Natural killer cell (primary cell): ENCODE measurements around the gene LHX3. TPM values are rescaled to one million over a fixed set of nuclear protein-coding genes. Genes with fewer than 3 reads are reported as not detected.
A peak's percentile ranks its signal among the peaks of the same experiment; 100 is the strongest.

Experiments
- ATAC-seq, 3 donors: fragments of 150-1000 bp in 2 of 3; fragments of 200-7000 bp in 1 of 3; cut with Tn5 transposase; 1 replicate in 1 of 3; 2 replicates in 2 of 3; pipeline ENCODE4 v1.10.0; 2021; ENCODE audit warnings: mild to moderate bottlenecking in 2 of 3, moderate library complexity in 2 of 3
- DNase-seq, 2 donors: peaks; one replicate each; pipeline versions ENCODE4 v3.0.0 to v3.0.0-alpha.2; 2013 to 2021; ENCODE audit warnings: mixed read lengths in 1 of 2
- H3K27ac ChIP-seq: one replicate; pipeline ENCODE4 v1.5.1; 2013; ENCODE audit warnings: mild to moderate bottlenecking, low read length
- H3K27me3 ChIP-seq: one replicate; pipeline ENCODE4 v1.6.1; 2013; ENCODE audit warnings: low read length; ENCODE audit not compliant: control insufficient read depth, insufficient read depth
- H3K36me3 ChIP-seq: one replicate; pipeline ENCODE4 v1.6.1; 2013; ENCODE audit warnings: low read length; ENCODE audit not compliant: control insufficient read depth, insufficient read depth
- H3K4me1 ChIP-seq: one replicate; pipeline ENCODE4 v1.6.1; 2013; ENCODE audit warnings: low read length; ENCODE audit not compliant: control insufficient read depth, insufficient read depth
- H3K4me3 ChIP-seq: one replicate; pipeline ENCODE4 v1.5.1; 2013; ENCODE audit warnings: low read length
- H3K9me3 ChIP-seq: one replicate; pipeline ENCODE4 v1.6.1; 2013; ENCODE audit warnings: low read length; ENCODE audit not compliant: control insufficient read depth, insufficient read depth
- H3K27ac Mint-ChIP-seq, 2 donors: one replicate each; pipeline ENCODE4 v1.8.0; 2022; ENCODE audit warnings: mild to moderate bottlenecking in 2 of 2, mixed read lengths in 2 of 2, moderate library complexity in 1 of 2
- H3K27me3 Mint-ChIP-seq, 2 donors: one replicate each; pipeline ENCODE4 v1.8.0; 2022; ENCODE audit warnings: low read depth in 2 of 2, mixed read lengths in 2 of 2
- H3K36me3 Mint-ChIP-seq: one replicate; pipeline ENCODE4 v1.8.0; 2022; ENCODE audit warnings: mixed read lengths
- H3K4me1 Mint-ChIP-seq, 2 donors: one replicate each; pipeline ENCODE4 v1.8.0; 2022; ENCODE audit warnings: mixed read lengths in 2 of 2
- H3K4me3 Mint-ChIP-seq: one replicate; pipeline ENCODE4 v1.8.0; 2022; ENCODE audit warnings: mild to moderate bottlenecking, moderate library complexity, mixed read lengths
- H3K9me3 Mint-ChIP-seq, 2 donors: one replicate each; pipeline ENCODE4 v1.8.0; 2022; ENCODE audit warnings: mixed read lengths in 2 of 2
- CTCF ChIP-seq: fragments of 200-600 bp; IDR thresholded peaks from one replicate; pipeline ENCODE4 v1.8.0; 2022; ENCODE audit warnings: antibody characterized with exemption
- WGBS: methylation state at CpG from one replicate; pipeline ENCODE4 v1.1.7; 2013; ENCODE audit warnings: missing lambda C conversion rate; ENCODE audit not compliant: insufficient coverage; 5-methylcytosine and 5-hydroxymethylcytosine counted together
- intact Hi-C: fragments of 100-400 bp; cut with micrococcal nuclease; formaldehyde crosslinking; loops from one replicate; pipeline ENCODE4 v1.14.2; 2022
- total RNA-seq, 4 donors: library from RNA; stranded (reverse); fragments of 120-200 nt in 1 of 4; gene quantifications; one replicate each; pipeline versions ENCODE4 v1.2.3 to v1.2.4, GENCODE V29; 2013 to 2022

LHX3 gene
- total RNA-seq, 3 donors from 2014 or later (not counting 1 experiment from before 2014, with no cell fraction given) = 0.38 TPM; not detected in 2

- no peak overlapping the region for H3K4me3 Mint-ChIP-seq
- H3K9me3 ChIP-seq = no peaks in the 10 kb centered on the region
- no peak for DNase-seq
- no peak overlapping the region for H3K4me3 ChIP-seq
- peaks cover 4% of the 10 kb centered on the region for H3K36me3 ChIP-seq
- H3K36me3 Mint-ChIP-seq = no peaks in the 10 kb centered on the region
- no peak for ATAC-seq
- no peaks in the 10 kb centered on the region for H3K9me3 Mint-ChIP-seq
- H3K27ac Mint-ChIP-seq = no peak overlapping the region
- peaks cover 0 to 14% of the 10 kb centered on the region in 2 donors for H3K27me3 Mint-ChIP-seq
- intact Hi-C loops = no loop called here
- peaks cover 10 to 14% of the 10 kb centered on the region in 2 donors for H3K4me1 Mint-ChIP-seq
- no peak overlapping the region for H3K27ac ChIP-seq
- H3K27me3 ChIP-seq = peaks cover 32% of the 10 kb centered on the region
- TF ChIP-seq CTCF = no peak
- peaks cover 3% of the 10 kb centered on the region for H3K4me1 ChIP-seq
- WGBS = 24% methylated on average over 33 of the region's 33 CpGs
Measured at GRCh38 chr9:136203408-136204144, 1.4 kb downstream of the LHX3 start.

GRCh38 chr9:136202454-136203407 lies 2.2 kb downstream of the LHX3 start:
- Histone ChIP-seq H3K9me3 (no peaks in the 10 kb centered on the region), H3K4me1 (peaks cover 3% of the 10 kb centered on the region), H3K36me3 (no peaks in the 10 kb centered on the region), H3K27me3 (peaks cover 40% of the 10 kb centered on the region), H3K4me3 (no peak overlapping the region), H3K27ac (no peak overlapping the region)
- H3K9me3 Mint-ChIP-seq = no peaks in the 10 kb centered on the region
- H3K4me3 Mint-ChIP-seq = no peak overlapping the region
- H3K27me3 Mint-ChIP-seq = peaks cover 0 to 14% of the 10 kb centered on the region in 2 donors
- TF ChIP-seq CTCF = no peak
- WGBS = 17% methylated on average over 99 of the region's 99 CpGs
- no peaks in the 10 kb centered on the region for H3K36me3 Mint-ChIP-seq
- H3K4me1 Mint-ChIP-seq = peaks cover 10 to 14% of the 10 kb centered on the region in 2 donors
- intact Hi-C loops = no loop called here
- DNase-seq (no peak), ATAC-seq (no peak)
- no peak overlapping the region for H3K27ac Mint-ChIP-seq

GRCh38 chr9:136201609-136202453 lies 3.1 kb downstream of the LHX3 start:
- H3K4me1 Mint-ChIP-seq = peaks cover 4 to 7% of the 10 kb centered on the region in 2 donors
- H3K27me3 ChIP-seq = peaks cover 45% of the 10 kb centered on the region

More at GRCh38 chr9:136201609-136202453, 3.1 kb downstream of the LHX3 start:
- no peak for TF ChIP-seq CTCF
- H3K27ac ChIP-seq = no peak overlapping the region
- Mint-ChIP-seq H3K27me3 (peaks cover 3 to 15% of the 10 kb centered on the region in 2 donors), H3K27ac (no peak overlapping the region), H3K4me3 (no peak overlapping the region), H3K36me3 (no peaks in the 10 kb centered on the region), H3K9me3 (no peaks in the 10 kb centered on the region)
- H3K4me3 ChIP-seq = no peak overlapping the region
- WGBS = 10% methylated on average over 85 of the region's 85 CpGs
- H3K36me3 ChIP-seq = no peaks in the 10 kb centered on the region
- intact Hi-C loops = no loop called here
- H3K9me3 ChIP-seq = no peaks in the 10 kb centered on the region
- peaks cover 3% of the 10 kb centered on the region for H3K4me1 ChIP-seq
- DNase-seq (peak in 1 of 2 donors; percentile 33), ATAC-seq (peak in 2 of 3 donors; percentile 54 to 60)
